ENCODE results near the gene NUP93.

NUP93 gene

DNA sequence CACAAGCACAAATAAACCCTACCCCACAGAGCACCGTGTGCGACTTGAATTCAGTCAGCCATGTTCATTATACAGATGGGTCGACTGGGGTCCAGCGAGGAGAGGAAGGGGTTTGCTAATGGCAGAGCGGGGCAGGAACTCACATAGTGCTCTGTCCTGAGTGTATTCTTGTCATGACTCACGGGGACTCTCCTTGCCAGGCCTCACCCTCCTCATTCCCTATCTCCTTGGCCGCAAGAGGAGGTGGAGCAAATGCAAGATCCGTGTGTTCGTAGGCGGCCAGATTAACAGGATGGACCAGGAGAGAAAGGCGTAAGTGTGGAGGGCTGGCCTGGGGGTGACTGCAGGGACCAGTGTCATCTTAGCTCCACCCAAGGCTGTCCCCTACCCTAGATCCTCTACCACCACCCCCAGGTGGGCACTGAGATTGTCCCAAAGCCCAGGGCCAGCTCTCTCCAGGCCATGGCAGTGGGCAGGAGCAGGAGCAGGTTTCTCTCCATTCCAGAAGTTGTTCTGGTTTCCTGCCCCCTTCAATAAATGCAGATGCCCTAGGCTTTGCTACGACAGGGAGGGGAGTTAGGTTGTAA lies 164.5 kb downstream of the NUP93 start:
- DNase-seq (ENCODE audit: low read depth) = no peak

DNA sequence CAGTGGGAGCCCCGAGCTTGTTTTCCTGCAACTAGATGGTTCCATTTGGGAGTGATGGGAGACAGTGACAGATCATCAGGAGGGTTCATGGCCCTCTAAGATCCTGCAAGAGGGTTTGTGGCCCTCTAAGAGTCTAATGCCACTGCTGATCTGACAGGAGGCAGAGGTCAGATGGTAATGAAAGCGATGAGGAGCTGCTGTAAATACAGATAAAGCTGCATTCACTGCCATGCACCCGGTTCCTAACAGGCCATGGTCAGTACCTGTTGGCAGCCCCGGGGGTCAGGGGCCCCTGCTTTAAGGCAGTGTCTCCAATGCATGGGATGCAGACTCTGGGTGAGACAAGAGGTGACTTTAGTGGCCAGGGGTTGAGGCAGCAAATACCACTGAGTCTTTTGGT lies 165.9 kb downstream of the NUP93 start:
- no peak for DNase-seq (ENCODE audit: low read depth)

DNA sequence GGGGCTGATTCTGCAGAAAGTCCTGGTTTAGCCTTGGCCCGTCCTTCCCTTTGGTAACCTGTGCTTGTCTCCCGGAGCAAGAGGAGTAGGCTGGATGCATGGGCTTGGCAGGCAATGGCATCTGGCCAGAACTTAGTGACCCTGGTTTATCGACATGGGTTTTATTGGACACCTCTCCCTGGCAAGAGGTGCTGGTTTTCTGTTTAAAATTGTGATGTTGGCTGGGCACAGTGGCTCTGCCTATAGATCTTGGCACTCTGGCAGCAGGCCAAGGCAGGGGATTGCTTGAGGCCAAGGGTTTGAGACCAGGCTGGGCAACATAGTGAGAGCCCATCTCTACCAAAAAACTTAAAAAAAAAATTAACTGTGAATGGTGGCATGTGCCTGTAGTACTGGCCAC lies 166.3 kb downstream of the NUP93 start:
- no peak for DNase-seq (ENCODE audit: low read depth)

DNA sequence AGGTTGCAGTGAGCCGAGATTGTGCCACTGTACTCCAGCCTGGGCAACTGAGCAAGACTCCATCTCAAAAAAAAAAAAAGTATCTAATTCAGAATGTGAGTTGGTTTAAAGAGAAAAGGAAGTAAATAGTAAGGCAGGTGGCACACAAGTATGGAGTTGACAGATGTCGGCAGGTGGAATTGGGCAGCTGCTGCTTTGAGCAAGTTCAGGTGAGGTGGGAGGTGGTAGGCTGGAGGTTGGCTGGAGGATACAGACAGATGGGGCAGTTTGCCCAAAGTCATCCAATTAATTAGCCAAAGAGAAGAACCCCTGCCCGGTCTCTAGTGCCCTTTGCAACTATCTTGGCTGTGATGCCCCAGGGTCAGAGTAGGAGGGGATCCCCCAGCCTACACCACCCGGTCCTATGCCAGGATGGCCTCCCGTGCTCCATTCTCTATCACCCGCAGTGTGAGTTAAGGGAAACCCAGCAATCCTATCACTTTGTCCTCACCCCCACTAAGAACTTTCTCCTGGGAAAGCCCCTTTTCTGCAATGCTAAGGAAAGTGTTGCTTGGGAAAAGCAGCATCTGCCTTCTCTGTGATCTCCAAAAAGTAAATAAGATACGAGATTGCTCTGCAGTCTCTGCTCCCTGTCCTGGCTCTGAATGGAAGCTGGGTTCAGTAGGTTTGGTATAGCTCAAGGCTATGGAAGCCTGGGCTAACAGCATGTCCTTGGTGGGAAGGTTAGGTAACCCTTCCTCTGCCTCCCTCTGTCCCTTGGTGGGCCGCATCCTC lies 167.3 kb downstream of the NUP93 start:
- no peak for DNase-seq (ENCODE audit: low read depth)

DNA sequence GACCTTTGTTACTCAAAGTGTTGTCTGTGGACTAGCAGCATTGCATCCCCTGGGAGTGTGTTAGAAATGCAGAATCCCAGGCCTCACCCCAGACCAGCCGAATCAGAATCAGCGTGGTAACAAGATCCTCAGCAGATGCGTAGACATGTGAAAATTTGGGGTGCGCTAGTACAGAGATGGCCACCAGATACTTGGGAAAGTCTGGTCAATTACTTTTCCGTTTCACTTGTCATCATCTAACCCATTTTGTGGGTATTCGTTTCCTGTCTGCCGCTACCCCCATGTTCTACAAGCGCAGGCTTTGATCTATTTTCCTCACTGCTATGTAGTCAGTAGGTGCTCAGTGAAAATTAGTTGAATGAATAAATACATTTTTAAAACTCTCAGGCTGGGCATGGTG lies 168.9 kb downstream of the NUP93 start:
- DNase-seq (ENCODE audit: low read depth) = no peak

Data from HS-27A (cell line).